ENCODE data around the gene ZNF48. TPM values are rescaled to one million over a fixed set of nuclear protein-coding genes. Genes with fewer than 3 reads are reported as not detected.

Gene ZNF48
- total RNA-seq, 1 donor from 2014 or later: 8.1 TPM

- peak; percentile 95 for DNase-seq (ENCODE audit: low spot score)
Observed at GRCh38 chr16:30407102-30407803, 12.0 kb downstream of the ZNF48 start, which contains the start of gene ZNF771. Gene ZNF771 (plus strand): TSS chr16:30407606. CDS start chr16:30408054, 448 bp downstream.

GRCh38 chr16:30407804-30408534, 12.7 kb downstream of the ZNF48 start:
- DNase-seq (ENCODE audit: low spot score): no peak

GRCh38 chr16:30409125-30410060, 14.2 kb downstream of the ZNF48 start:
- peak; percentile 93 for DNase-seq (ENCODE audit: low spot score)

- DNase-seq (ENCODE audit: low spot score): no peak
Observed at GRCh38 chr16:30413112-30413806, 18.0 kb downstream of the ZNF48 start.

GRCh38 chr16:30414159-30414558, 18.9 kb downstream of the ZNF48 start:
- no peak for DNase-seq (ENCODE audit: low spot score)

- no peak for DNase-seq (ENCODE audit: low spot score)
Observed at GRCh38 chr16:30416047-30416603, 20.9 kb downstream of the ZNF48 start.

GRCh38 chr16:30416624-30417528, 21.7 kb downstream of the ZNF48 start:
- no peak for DNase-seq (ENCODE audit: low spot score)

- peak; percentile 79 for DNase-seq (ENCODE audit: low spot score)
Observed at GRCh38 chr16:30417529-30418349, 22.5 kb downstream of the ZNF48 start.

- no peak for DNase-seq (ENCODE audit: low spot score)
Observed at GRCh38 chr16:30418350-30419181, 23.3 kb downstream of the ZNF48 start.

GRCh38 chr16:30421010-30421409, 25.8 kb downstream of the ZNF48 start:
- DNase-seq (ENCODE audit: low spot score): no peak

- DNase-seq (ENCODE audit: low spot score): no peak
Observed at GRCh38 chr16:30428055-30428454, 32.8 kb downstream of the ZNF48 start.

- DNase-seq (ENCODE audit: low spot score): no peak
Observed at GRCh38 chr16:30429418-30429677, 34.1 kb downstream of the ZNF48 start.

- DNase-seq (ENCODE audit: low spot score): peak; percentile 97
Observed at GRCh38 chr16:30429678-30430427, 34.6 kb downstream of the ZNF48 start, which contains the start of gene DCTPP1. Gene DCTPP1 (minus strand): TSS chr16:30430030. CDS start chr16:30429980, 50 bp downstream.

GRCh38 chr16:30430428-30430970, 35.3 kb downstream of the ZNF48 start:
- no peak for DNase-seq (ENCODE audit: low spot score)

- no peak for DNase-seq (ENCODE audit: low spot score)
Observed at GRCh38 chr16:30434852-30435251, 39.6 kb downstream of the ZNF48 start.

GRCh38 chr16:30437511-30438046, 42.4 kb downstream of the ZNF48 start:
- DNase-seq (ENCODE audit: low spot score): no peak

GRCh38 chr16:30438835-30439234, 43.6 kb downstream of the ZNF48 start:
- no peak for DNase-seq (ENCODE audit: low spot score)
